Progenitor cell of endocrine pancreas (in vitro differentiated cells): ENCODE results near the gene LHFPL5. TPM values are rescaled to one million over a fixed set of nuclear protein-coding genes. Genes with fewer than 3 reads are reported as not detected.

Experiments used
- DNase-seq: peaks from one replicate; pipeline ENCODE4 v3.0.0; 2021; ENCODE audit warnings: low spot score; ENCODE audit not compliant: unreplicated experiment
- H3K27ac Mint-ChIP-seq: 2 replicates; pipeline ENCODE4 v1.8.0; 2021; ENCODE audit warnings: mild to moderate bottlenecking, moderate library complexity, mixed read lengths
- H3K27me3 Mint-ChIP-seq: 2 replicates; pipeline ENCODE4 v1.8.0; 2021; ENCODE audit warnings: mixed read lengths
- H3K36me3 Mint-ChIP-seq: 2 replicates; pipeline ENCODE4 v1.8.0; 2022; ENCODE audit warnings: mixed read lengths; ENCODE audit not compliant: insufficient read depth
- H3K4me1 Mint-ChIP-seq: 2 replicates; pipeline ENCODE4 v1.8.0; 2021; ENCODE audit warnings: low read depth, mixed read lengths
- H3K4me3 Mint-ChIP-seq: 2 replicates; pipeline ENCODE4 v1.8.0; 2021; ENCODE audit warnings: low read depth, mild to moderate bottlenecking, moderate library complexity, mixed read lengths
- H3K9me3 Mint-ChIP-seq: 2 replicates; pipeline ENCODE4 v1.8.0; 2021; ENCODE audit warnings: low read depth, mixed read lengths
- total RNA-seq: library from RNA; stranded (reverse); gene quantifications from 2 replicates; pipeline ENCODE4 v1.2.1, GENCODE V29; 2021
- TF ChIP-seq, protein P1 (sequence below): fragments of 200-600 bp; sonication (generic); IDR thresholded peaks from one replicate; pipeline ENCODE4 v1.5.0; 2021; ENCODE audit warnings: antibody characterized with exemption, mild to moderate bottlenecking; ENCODE audit not compliant: unreplicated experiment

The LHFPL5 gene
- total RNA-seq, 1 donor from 2014 or later, result not detected

DNA sequence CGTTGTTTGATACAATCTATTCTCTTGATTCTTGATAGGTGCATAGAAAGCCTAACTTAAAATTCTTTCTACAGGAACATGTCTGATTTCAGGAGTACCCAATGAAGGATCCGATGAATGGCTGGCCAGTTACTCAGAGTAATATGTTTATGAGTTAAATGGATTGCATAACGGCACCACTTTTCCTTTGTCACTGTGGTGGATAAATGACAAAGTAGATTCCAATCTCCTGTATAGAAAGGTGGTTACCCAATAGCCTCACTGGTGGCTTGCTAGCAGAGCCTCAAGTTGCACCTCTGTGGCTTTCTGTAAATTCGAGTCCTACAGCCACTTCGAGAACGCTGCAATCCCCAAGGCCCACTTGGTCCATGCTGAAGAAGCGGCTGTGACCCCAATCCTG, 28.4 kb downstream of the LHFPL5 start:
- H3K27ac Mint-ChIP-seq, result no peak overlapping the region
- peaks cover 12% of the 10 kb centered on the region for H3K36me3 Mint-ChIP-seq
- no peak for DNase-seq
- no peaks in the 10 kb centered on the region for H3K27me3 Mint-ChIP-seq
- H3K9me3 Mint-ChIP-seq, result no peaks in the 10 kb centered on the region
- peaks cover 5% of the 10 kb centered on the region for H3K4me1 Mint-ChIP-seq
- TF ChIP-seq, protein P1, sequence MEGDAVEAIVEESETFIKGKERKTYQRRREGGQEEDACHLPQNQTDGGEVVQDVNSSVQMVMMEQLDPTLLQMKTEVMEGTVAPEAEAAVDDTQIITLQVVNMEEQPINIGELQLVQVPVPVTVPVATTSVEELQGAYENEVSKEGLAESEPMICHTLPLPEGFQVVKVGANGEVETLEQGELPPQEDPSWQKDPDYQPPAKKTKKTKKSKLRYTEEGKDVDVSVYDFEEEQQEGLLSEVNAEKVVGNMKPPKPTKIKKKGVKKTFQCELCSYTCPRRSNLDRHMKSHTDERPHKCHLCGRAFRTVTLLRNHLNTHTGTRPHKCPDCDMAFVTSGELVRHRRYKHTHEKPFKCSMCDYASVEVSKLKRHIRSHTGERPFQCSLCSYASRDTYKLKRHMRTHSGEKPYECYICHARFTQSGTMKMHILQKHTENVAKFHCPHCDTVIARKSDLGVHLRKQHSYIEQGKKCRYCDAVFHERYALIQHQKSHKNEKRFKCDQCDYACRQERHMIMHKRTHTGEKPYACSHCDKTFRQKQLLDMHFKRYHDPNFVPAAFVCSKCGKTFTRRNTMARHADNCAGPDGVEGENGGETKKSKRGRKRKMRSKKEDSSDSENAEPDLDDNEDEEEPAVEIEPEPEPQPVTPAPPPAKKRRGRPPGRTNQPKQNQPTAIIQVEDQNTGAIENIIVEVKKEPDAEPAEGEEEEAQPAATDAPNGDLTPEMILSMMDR, result no peak
- no peak overlapping the region for H3K4me3 Mint-ChIP-seq

DNA sequence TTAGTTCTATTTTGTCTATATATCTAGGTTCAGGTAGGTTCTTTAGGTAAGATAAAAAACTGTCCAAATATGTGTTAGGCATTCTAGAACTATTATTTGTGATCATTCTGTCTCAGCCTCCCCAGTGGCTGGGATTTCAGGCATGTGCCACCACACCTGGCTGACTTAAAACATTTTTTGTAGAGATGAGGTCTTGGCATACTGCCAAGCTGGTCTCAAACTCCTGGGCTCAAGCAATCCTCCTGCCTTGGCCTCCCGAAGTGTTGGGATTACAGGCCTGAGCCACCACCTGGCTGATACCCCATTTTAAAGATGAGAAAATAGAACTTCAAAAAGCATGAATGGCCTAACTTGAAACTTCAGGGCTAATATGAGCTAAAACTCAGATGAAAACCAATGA, 33.9 kb downstream of the LHFPL5 start:
- Mint-ChIP-seq H3K27ac (no peak overlapping the region), H3K36me3 (peaks cover 27% of the 10 kb centered on the region), H3K4me3 (no peak overlapping the region), H3K4me1 (no peaks in the 10 kb centered on the region), H3K27me3 (no peaks in the 10 kb centered on the region), H3K9me3 (no peaks in the 10 kb centered on the region)
- TF ChIP-seq, protein P1, result no peak
- DNase-seq, result no peak

DNA sequence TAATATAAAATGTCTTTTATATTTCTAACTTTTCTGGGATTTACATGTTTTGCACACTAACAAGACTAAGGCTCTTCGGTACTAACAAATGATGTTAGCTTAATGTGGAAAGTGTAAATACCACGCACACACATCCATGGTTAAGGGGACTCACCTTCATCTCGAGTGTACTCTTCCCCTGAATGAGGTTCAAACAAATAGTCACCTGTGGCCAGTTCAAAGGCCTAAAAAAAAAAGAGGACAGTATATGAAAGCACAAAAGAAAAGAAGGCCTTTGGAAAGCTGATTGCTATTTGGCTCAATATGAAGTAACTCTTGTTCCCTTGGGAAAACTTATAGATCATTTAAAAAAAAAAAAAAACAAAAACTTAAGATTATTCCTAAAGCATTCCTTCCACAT, 37.2 kb downstream of the LHFPL5 start:
- no peaks in the 10 kb centered on the region for H3K4me1 Mint-ChIP-seq
- no peak for DNase-seq
- no peaks in the 10 kb centered on the region for H3K9me3 Mint-ChIP-seq
- no peaks in the 10 kb centered on the region for H3K27me3 Mint-ChIP-seq
- TF ChIP-seq, protein P1, result no peak
- no peak overlapping the region for H3K27ac Mint-ChIP-seq
- H3K36me3 Mint-ChIP-seq, result peaks cover 29% of the 10 kb centered on the region
- H3K4me3 Mint-ChIP-seq, result no peak overlapping the region

DNA sequence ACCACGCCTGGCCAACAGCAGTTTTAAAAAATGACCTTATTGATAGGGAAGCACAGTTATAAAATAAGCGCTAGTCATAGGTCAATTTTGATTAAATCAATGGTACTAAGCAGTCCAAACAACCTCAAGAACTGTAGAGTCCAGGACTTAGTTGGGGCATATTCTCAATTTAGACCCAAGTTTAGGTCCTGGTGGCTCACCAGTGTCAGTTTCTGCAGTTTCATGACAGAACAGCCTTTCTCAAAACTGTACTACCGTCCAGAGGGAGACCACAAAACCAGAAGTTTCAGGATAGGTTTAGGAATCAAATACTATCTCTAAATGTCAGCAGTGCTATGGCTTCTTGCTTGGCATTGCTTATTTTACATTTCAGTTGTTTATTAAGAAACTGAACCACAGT, 39.1 kb downstream of the LHFPL5 start:
- Mint-ChIP-seq H3K27ac (no peak overlapping the region), H3K27me3 (no peaks in the 10 kb centered on the region), H3K4me3 (no peak overlapping the region), H3K4me1 (no peaks in the 10 kb centered on the region), H3K9me3 (peaks cover 8% of the 10 kb centered on the region), H3K36me3 (peaks cover 37% of the 10 kb centered on the region)
- TF ChIP-seq, protein P1, result no peak
- no peak for DNase-seq

DNA sequence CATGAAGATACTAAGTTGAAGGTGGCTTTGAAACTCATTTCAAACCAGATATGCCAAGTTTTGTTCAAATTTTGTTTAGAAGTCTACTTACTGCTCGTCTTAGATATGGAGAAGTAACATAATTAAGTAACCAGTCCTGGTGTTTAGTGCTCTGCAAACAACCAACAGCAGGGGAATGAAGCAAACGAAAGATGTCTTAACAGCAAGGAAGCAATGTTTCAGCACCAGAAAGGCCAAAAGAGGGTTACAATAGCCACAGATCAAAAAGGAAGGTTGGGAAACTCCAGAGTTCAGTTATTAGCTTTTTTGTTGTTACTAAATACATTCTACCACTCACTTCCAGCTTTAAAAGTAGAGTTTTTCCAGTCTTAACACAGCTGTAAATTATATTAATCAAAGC, 45.1 kb downstream of the LHFPL5 start:
- no peaks in the 10 kb centered on the region for H3K4me1 Mint-ChIP-seq
- no peak overlapping the region for H3K27ac Mint-ChIP-seq
- H3K27me3 Mint-ChIP-seq, result no peaks in the 10 kb centered on the region
- no peak overlapping the region for H3K4me3 Mint-ChIP-seq
- no peak for DNase-seq
- peaks cover 44% of the 10 kb centered on the region for H3K36me3 Mint-ChIP-seq
- TF ChIP-seq, protein P1, result no peak
- H3K9me3 Mint-ChIP-seq, result peaks cover 8% of the 10 kb centered on the region
